Measurements from ENCODE around the gene MYH2.

The MYH2 gene

DNA sequence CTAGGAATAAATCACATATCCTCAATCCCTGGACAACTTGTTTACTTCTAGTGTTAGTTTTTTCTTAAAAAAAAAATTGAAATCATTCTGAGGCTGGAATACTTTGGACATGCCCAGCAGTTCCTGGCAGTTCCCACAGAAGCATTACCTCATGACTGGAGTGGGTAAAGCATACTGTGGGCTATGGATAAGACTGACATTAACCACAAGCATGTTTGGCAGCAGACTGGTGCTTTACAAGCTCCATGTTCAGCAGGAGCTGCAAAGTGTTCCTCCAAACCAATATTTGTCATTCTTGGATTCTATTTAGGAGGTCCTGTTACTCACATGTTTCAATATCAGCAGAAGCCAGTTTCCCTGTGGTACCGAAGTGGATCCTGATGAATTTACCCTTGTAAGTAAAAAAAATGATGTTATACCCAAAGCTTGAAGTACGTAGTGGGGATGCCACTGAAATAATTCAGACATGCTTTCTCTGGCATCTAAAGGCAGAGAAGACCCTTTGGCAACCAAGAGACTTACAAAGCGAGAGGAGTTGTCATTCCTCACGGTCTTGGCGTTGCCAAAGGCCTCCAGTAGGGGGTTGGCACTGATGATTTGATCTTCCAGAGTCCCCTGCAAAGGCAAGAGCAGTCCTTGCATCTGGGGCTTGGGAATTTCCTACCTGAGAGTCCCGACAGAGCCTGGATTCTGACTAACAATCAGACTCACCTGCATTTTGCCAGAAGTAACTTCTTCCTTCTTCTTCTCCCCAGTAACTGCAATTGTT is 36.0 kb downstream of the MYH2 start:
- no peak for DNase-seq

DNA sequence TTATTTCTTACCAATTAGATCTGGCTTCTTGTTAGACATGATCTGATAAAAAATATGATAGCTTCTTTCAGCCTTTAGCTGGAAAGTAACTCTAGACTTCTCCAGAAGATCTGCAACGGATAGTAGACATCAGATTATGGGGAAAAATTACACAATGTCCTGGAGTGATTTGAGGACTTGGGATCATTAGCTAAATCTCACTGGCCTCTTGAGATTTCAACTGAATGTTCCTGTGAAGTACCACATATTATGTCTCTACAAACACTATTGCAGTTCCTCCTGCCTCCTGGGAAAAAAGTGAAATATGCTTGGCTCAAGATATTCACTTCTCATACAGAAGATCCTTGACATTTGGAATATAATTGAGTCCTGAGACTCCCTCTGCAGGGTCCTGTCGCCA is 36.6 kb downstream of the MYH2 start:
- no peak for DNase-seq

DNA sequence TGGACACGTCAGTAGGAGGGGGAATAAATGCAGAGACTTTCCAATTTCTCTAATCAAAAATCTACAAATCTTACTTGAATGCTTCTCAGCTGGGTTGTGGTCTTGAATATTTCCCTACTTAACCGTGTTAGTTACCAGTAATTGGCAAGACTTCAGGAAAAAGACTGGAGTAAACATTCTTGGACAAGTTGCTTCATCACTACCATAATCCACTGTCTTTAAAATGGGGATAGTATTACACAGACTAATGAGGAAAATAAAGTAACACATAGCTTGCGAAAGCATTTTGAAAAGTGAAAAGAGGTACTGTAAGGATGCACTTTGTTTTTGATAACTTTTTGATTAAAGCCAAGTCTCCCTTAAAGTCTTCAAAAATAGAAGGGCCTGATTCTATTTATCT is 49.5 kb downstream of the MYH2 start:
- DNase-seq, result no peak

DNA sequence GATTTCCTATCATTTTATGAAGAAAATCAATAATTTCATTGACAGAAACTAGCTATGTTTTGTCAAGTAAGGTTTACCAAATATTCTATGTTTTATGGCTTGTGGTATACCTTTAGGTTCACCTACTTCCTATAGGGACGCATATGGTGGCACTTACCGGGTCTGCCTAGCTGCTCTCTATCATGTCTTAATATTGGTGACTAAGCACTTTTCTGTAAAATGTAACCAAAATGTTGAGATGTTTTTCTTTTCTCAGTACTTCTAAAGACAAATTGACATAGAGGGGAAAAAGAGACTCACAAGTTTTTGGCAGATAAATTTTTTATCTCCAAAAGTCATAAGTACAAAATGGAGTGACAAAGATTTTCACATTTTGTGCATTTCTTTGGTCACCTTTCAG is 57.5 kb downstream of the MYH2 start:
- no peak for DNase-seq

DNA sequence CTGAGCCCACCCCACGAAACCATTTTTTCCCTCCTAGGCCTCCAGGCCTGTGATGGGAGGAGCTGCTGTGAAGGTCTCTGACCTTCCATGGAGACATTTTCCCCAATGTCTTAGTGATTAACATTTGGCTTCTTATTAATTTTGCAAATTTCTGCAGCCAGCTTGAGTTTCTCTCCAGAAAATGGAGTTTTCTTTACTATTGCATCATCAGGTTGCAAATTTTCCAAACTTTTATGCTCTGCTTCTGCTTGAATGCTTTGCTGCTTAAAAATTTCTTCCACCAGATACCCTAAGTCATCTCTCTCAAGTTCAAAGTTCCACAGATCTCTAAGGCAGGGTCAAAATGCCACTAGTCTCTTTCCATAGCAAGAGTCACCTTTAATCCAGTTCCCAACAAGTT is 67.2 kb downstream of the MYH2 start:
- no peak for DNase-seq

DNA sequence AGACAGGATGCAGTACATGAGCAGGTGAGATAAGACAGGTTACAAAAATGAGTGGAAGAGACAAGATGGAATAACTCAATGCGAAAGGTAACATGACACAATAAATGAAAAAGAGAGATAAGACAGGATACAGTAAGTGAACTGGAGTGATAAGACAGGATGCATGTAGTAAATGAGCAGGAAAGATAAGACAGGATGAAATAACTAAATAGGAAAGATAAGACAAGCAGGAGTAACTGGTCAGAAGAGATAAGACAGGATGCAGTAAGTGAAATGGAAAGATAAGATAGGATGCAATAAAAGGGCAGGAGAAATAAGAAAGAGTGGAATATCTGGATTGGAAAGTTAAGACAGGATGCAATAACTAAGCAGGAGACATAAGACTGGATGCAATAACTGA is 71.8 kb downstream of the MYH2 start:
- no peak for DNase-seq

DNA sequence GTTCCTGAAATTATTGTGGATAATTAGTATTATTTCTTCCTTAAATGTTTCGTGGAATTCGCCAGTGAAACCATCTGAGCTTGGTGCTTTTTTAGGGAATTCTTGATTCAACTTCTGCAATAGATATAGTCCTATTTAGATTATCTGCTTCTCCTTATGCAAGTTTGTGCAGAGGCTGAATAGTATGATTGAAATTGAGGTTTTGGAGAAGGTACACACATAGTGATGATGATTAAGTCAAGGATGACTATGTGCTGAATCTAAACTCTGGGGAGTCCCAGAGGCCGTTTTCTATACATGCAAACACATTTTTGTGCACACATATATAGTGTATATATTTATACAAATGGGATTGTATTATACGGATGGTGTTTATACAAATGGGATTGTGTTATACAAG is 74.9 kb downstream of the MYH2 start:
- no peak for DNase-seq

DNA sequence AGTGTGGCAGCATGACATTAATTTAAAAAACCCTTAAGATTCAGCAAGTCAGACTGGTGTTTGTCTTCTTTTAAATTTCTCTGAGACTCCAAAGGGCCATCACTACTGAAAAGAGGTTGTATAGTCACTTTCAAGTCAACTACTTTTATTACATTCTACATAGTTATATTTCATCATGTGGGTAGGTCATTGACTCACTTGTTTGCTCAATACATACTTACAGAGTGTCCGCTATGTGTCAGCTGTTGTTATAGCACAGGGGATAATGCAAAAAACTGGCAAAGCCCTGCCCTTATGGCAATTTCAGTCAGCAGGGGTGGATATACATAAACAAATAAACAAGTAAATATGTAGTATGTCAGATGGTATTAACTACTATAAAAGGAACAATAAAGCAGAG is 77.6 kb downstream of the MYH2 start:
- DNase-seq, result no peak
